Mesendoderm (in vitro differentiated cells): ENCODE results near the gene OPCML.

Source experiments
- DNase-seq: peaks from one replicate; pipeline ENCODE4 v3.0.0; 2013
- H2AK5ac ChIP-seq: 2 replicates; pipeline ENCODE4 v1.6.1; 2013; ENCODE audit warnings: low read length, inconsistent platforms
- H2BK120ac ChIP-seq: 2 replicates; pipeline ENCODE4 v1.6.1; 2013; ENCODE audit warnings: low read depth, mild to moderate bottlenecking, low read length, moderate library complexity, mixed read lengths
- H2BK15ac ChIP-seq: replicated peaks from 2 replicates; pipeline ENCODE4 v1.6.1; 2013; ENCODE audit warnings: low read depth, mild to moderate bottlenecking, moderate library complexity
- H2BK5ac ChIP-seq: 2 replicates; pipeline ENCODE4 v1.6.1; 2013; ENCODE audit warnings: low read length, inconsistent platforms
- H3K18ac ChIP-seq: 2 replicates; pipeline ENCODE4 v1.6.1; 2013; ENCODE audit warnings: mild to moderate bottlenecking, low read length, mixed read lengths
- H3K23ac ChIP-seq: one replicate; pipeline ENCODE4 v1.6.1; 2013; ENCODE audit warnings: low read length
- H3K27ac ChIP-seq: 2 replicates; pipeline ENCODE4 v1.5.1; 2013; ENCODE audit warnings: low read depth, mild to moderate bottlenecking, inconsistent platforms, low read length, moderate library complexity
- H3K27me3 ChIP-seq: 2 replicates; pipeline ENCODE4 v1.6.1; 2013; ENCODE audit warnings: low read length, control low read depth, mild to moderate bottlenecking, inconsistent platforms; ENCODE audit not compliant: insufficient read depth, poor library complexity
- H3K36me3 ChIP-seq: 2 replicates; pipeline ENCODE4 v1.6.1; 2013; ENCODE audit warnings: low read length, inconsistent platforms; ENCODE audit not compliant: control insufficient read depth, insufficient read depth
- H3K4ac ChIP-seq: one replicate; pipeline ENCODE4 v1.6.1; 2013; ENCODE audit warnings: low read depth, mild to moderate bottlenecking, low read length, moderate library complexity
- H3K4me1 ChIP-seq: 2 replicates; pipeline ENCODE4 v1.6.1; 2013; ENCODE audit warnings: low read depth, low read length, inconsistent platforms; ENCODE audit not compliant: control insufficient read depth
- H3K4me2 ChIP-seq: 2 replicates; pipeline ENCODE4 v1.6.1; 2013; ENCODE audit warnings: low read length
- H3K4me3 ChIP-seq: 2 replicates; pipeline ENCODE4 v1.5.1; 2013; ENCODE audit warnings: mild to moderate bottlenecking, low read length
- H3K56ac ChIP-seq: one replicate; pipeline ENCODE4 v1.6.1; 2013; ENCODE audit warnings: low read length
- H3K79me1 ChIP-seq: 2 replicates; pipeline ENCODE4 v1.6.1; 2013; ENCODE audit warnings: low read length, inconsistent platforms
- H3K79me2 ChIP-seq: 2 replicates; pipeline ENCODE4 v1.6.1; 2013; ENCODE audit warnings: mild to moderate bottlenecking, low read length; ENCODE audit not compliant: control insufficient read depth, insufficient read depth
- H3K9ac ChIP-seq: 2 replicates; pipeline ENCODE4 v1.6.1; 2013; ENCODE audit warnings: low read length, inconsistent platforms
- H4K5ac ChIP-seq: one replicate; pipeline ENCODE4 v1.6.1; 2013; ENCODE audit warnings: low read length
- H4K8ac ChIP-seq: one replicate; pipeline ENCODE4 v1.6.1; 2013; ENCODE audit warnings: low read depth, mild to moderate bottlenecking, control low read depth, low read length, moderate library complexity
- WGBS: extraction: QIAGEN DNeasy Blood & Tissue Kit; methylation state at CpG from one replicate; pipeline ENCODE4 v1.1.7; 2013; ENCODE audit warnings: low lambda C conversion rate, missing lambda C conversion rate; ENCODE audit not compliant: insufficient coverage; ENCODE audit errors: extremely low coverage; 5-methylcytosine and 5-hydroxymethylcytosine counted together

OPCML gene

GRCh38 chr11:132590554-132590953, 941.7 kb downstream of the OPCML start:
- Histone ChIP-seq H2BK5ac (no peak overlapping the region), H3K4me3 (no peak overlapping the region), H3K27me3 (no peaks in the 10 kb centered on the region), H3K23ac (no peak overlapping the region), H3K4me2 (no peak overlapping the region), H2AK5ac (no peak overlapping the region), H2BK120ac (no peak overlapping the region), H3K9ac (no peak overlapping the region), H3K18ac (no peak overlapping the region), H3K79me1 (no peaks in the 10 kb centered on the region), H3K27ac (no peak overlapping the region), H3K79me2 (no peaks in the 10 kb centered on the region), H4K8ac (no peak overlapping the region), H3K36me3 (no peaks in the 10 kb centered on the region), H3K4me1 (no peaks in the 10 kb centered on the region), H4K5ac (no peak overlapping the region), H2BK15ac (no peak overlapping the region), H3K56ac (no peak overlapping the region), H3K4ac (no peak overlapping the region)
- no peak for DNase-seq
- WGBS: no CpG with 5 or more reads among the region's 7 CpGs

GRCh38 chr11:132589791-132590190, 942.5 kb downstream of the OPCML start:
- H2BK5ac ChIP-seq: no peak overlapping the region
- H3K9ac ChIP-seq: no peak overlapping the region
- H2AK5ac ChIP-seq: no peak overlapping the region
- no peak overlapping the region for H3K23ac ChIP-seq
- no peaks in the 10 kb centered on the region for H3K36me3 ChIP-seq
- no peak overlapping the region for H3K4ac ChIP-seq
- no peak overlapping the region for H3K4me3 ChIP-seq
- H3K79me1 ChIP-seq: no peaks in the 10 kb centered on the region
- no peak for DNase-seq
- H3K4me2 ChIP-seq: no peak overlapping the region
- H2BK120ac ChIP-seq: no peak overlapping the region
- H3K4me1 ChIP-seq: no peaks in the 10 kb centered on the region
- no peak overlapping the region for H3K18ac ChIP-seq
- H2BK15ac ChIP-seq: no peak overlapping the region
- no peaks in the 10 kb centered on the region for H3K27me3 ChIP-seq
- no peak overlapping the region for H4K8ac ChIP-seq
- H3K79me2 ChIP-seq: no peaks in the 10 kb centered on the region
- H3K56ac ChIP-seq: no peak overlapping the region
- H3K27ac ChIP-seq: no peak overlapping the region
- WGBS: no CpG with 5 or more reads among the region's 1 CpG
- no peak overlapping the region for H4K5ac ChIP-seq

GRCh38 chr11:132588366-132588765, 943.9 kb downstream of the OPCML start:
- no peak overlapping the region for H2BK15ac ChIP-seq
- H3K4me2 ChIP-seq: no peak overlapping the region
- no peaks in the 10 kb centered on the region for H3K79me2 ChIP-seq
- H3K27ac ChIP-seq: no peak overlapping the region
- H4K5ac ChIP-seq: no peak overlapping the region
- no peak overlapping the region for H3K56ac ChIP-seq
- no peak overlapping the region for H4K8ac ChIP-seq
- no peak overlapping the region for H2BK5ac ChIP-seq
- no peak overlapping the region for H2BK120ac ChIP-seq
- no peak overlapping the region for H3K23ac ChIP-seq
- H3K36me3 ChIP-seq: no peaks in the 10 kb centered on the region
- H3K27me3 ChIP-seq: no peaks in the 10 kb centered on the region
- no peak overlapping the region for H3K4ac ChIP-seq
- H3K4me1 ChIP-seq: no peaks in the 10 kb centered on the region
- H3K9ac ChIP-seq: no peak overlapping the region
- no peak overlapping the region for H3K4me3 ChIP-seq
- no peak overlapping the region for H3K18ac ChIP-seq
- H3K79me1 ChIP-seq: no peaks in the 10 kb centered on the region
- no peak for DNase-seq
- H2AK5ac ChIP-seq: no peak overlapping the region

- DNase-seq: no peak
- H3K56ac ChIP-seq: no peak overlapping the region
- WGBS: no CpG with 5 or more reads among the region's 2 CpGs
- H3K23ac ChIP-seq: no peak overlapping the region
- H2BK120ac ChIP-seq: no peak overlapping the region
- H2BK5ac ChIP-seq: no peak overlapping the region
- no peaks in the 10 kb centered on the region for H3K36me3 ChIP-seq
- H3K27ac ChIP-seq: no peak overlapping the region
- H3K4me1 ChIP-seq: no peaks in the 10 kb centered on the region
- H3K9ac ChIP-seq: no peak overlapping the region
- no peak overlapping the region for H2BK15ac ChIP-seq
- H3K18ac ChIP-seq: no peak overlapping the region
- no peaks in the 10 kb centered on the region for H3K79me2 ChIP-seq
- no peak overlapping the region for H4K5ac ChIP-seq
- H4K8ac ChIP-seq: no peak overlapping the region
- H3K79me1 ChIP-seq: no peaks in the 10 kb centered on the region
- H2AK5ac ChIP-seq: no peak overlapping the region
- H3K4me2 ChIP-seq: no peak overlapping the region
- no peak overlapping the region for H3K4me3 ChIP-seq
- H3K4ac ChIP-seq: no peak overlapping the region
- H3K27me3 ChIP-seq: no peaks in the 10 kb centered on the region
Observed at GRCh38 chr11:132587716-132588115, 944.6 kb downstream of the OPCML start.

- no CpG with 5 or more reads among the region's 2 CpGs for WGBS
- Histone ChIP-seq H3K4me3 (no peak overlapping the region), H3K56ac (no peak overlapping the region), H2BK15ac (no peak overlapping the region), H3K18ac (no peak overlapping the region), H4K8ac (no peak overlapping the region), H3K27me3 (no peaks in the 10 kb centered on the region), H3K79me2 (no peaks in the 10 kb centered on the region), H3K27ac (no peak overlapping the region), H3K4me1 (no peaks in the 10 kb centered on the region), H3K4me2 (no peak overlapping the region), H3K36me3 (no peaks in the 10 kb centered on the region), H3K79me1 (no peaks in the 10 kb centered on the region), H3K4ac (no peak overlapping the region), H2BK120ac (no peak overlapping the region), H3K23ac (no peak overlapping the region), H3K9ac (no peak overlapping the region), H4K5ac (no peak overlapping the region), H2AK5ac (no peak overlapping the region), H2BK5ac (no peak overlapping the region)
- DNase-seq: no peak
Observed at GRCh38 chr11:132586801-132587200, 945.5 kb downstream of the OPCML start.

GRCh38 chr11:132579634-132580327, 952.5 kb downstream of the OPCML start:
- Histone ChIP-seq H3K23ac (no peak overlapping the region), H3K18ac (no peak overlapping the region), H3K4me3 (no peak overlapping the region), H4K8ac (no peak overlapping the region), H3K9ac (no peak overlapping the region), H3K27ac (no peak overlapping the region), H4K5ac (no peak overlapping the region), H3K79me1 (no peaks in the 10 kb centered on the region), H2BK15ac (no peak overlapping the region), H3K4me2 (no peak overlapping the region), H3K36me3 (no peaks in the 10 kb centered on the region), H3K56ac (no peak overlapping the region), H2BK5ac (no peak overlapping the region), H2BK120ac (no peak overlapping the region), H2AK5ac (no peak overlapping the region), H3K27me3 (no peaks in the 10 kb centered on the region), H3K79me2 (no peaks in the 10 kb centered on the region), H3K4ac (no peak overlapping the region), H3K4me1 (no peaks in the 10 kb centered on the region)
- no CpG with 5 or more reads among the region's 10 CpGs for WGBS
- DNase-seq: no peak
